T-helper 1 cell (primary cell): Measurements from ENCODE around the gene CCL1.
"Not testable (repeated sequence)": the region's sequence is repeated elsewhere in the genome, so short reads cannot be mapped to it uniquely, and the experiment has no call there.

Experiments
- DNase-seq, 5 donors: peaks; one replicate each; pipeline ENCODE4 v3.0.0-alpha.2; 2012 to 2020

CCL1 gene

GRCh38 chr17:34357398-34357797, 5.6 kb downstream of the CCL1 start:
- DNase-seq = no peak

GRCh38 chr17:34356194-34356593, 6.8 kb downstream of the CCL1 start, which contains the start of gene CCL13:
TSS of gene CCL13 (plus strand) at chr17:34356480. CDS start at chr17:34356527, 47 bp downstream.
- DNase-seq = no peak

- no peak for DNase-seq
Observed at GRCh38 chr17:34354637-34355036, 8.4 kb downstream of the CCL1 start.

DNA sequence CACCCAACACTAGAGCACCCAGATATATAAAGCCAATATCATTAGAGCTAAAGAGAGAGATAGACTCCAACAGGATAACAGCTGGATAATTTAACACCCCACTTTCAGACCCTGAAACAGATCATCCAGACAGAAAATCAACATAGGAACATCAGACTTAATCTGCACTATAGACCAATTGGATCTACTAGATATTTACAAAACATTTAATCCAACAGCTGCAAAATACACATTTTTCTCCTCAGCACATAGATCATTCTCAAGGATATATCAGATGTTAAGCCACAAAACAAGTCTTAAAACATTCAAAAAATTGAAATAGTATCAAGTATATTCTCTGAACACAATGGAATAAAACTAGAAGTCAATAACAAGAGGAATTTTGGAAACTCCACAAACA, 10.8 kb downstream of the CCL1 start:
- DNase-seq = no peak

GRCh38 chr17:34351096-34351495, 11.9 kb downstream of the CCL1 start:
- no peak for DNase-seq

- no peak for DNase-seq
Observed at GRCh38 chr17:34349751-34350150, 13.3 kb downstream of the CCL1 start.

GRCh38 chr17:34347063-34347462, 16.0 kb downstream of the CCL1 start:
- no peak for DNase-seq

GRCh38 chr17:34341916-34342315, 21.1 kb downstream of the CCL1 start:
- DNase-seq = no peak

DNA sequence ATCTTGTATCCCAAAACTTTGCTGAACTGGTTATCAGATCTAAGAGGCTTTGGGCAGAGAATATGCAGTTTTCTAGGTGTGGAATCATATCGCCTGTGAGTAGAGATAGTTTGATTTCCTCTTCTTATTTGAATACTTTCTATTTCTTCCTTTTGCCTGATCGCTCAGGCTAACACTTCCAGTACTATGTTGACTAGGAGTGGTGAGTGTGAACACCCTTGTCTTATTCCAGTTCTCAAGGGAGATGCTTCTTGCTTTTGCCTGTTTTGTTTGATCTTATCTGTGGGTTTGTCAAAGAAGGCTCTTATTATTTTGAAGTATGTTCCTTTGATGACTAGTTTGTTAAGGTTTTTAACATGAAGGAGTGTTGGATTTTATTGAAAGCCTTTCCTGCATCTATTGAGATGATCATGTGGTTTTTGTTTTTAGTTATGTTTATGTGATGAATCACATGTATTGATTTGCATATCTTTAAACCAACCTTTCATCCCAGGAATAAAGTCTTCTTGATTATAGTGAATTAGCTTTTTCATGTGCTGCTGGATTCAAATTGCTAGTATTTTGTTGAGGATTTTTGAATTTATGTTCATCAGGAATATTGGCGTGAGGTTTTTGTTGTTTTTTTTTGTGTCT, 23.8 kb downstream of the CCL1 start:
- DNase-seq = no peak

DNA sequence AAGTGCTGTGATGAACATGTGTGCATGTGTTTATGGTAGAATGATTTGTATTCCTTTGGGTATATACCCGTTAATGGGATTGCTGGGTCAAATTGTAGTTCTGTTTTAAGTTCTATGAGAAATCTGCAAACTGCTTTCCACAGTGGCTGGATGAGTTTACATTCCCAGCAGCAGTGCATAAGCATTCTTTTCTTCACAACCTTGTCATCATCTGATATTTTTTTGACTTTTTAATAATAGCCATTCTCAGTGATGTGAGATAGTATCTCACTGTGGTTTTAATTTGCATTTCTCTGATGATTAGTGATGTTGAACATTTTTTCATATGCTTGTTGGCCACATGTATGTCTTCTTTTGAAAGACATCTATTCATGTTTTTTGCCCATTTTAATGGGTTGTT, 25.3 kb downstream of the CCL1 start:
- no peak for DNase-seq

DNA sequence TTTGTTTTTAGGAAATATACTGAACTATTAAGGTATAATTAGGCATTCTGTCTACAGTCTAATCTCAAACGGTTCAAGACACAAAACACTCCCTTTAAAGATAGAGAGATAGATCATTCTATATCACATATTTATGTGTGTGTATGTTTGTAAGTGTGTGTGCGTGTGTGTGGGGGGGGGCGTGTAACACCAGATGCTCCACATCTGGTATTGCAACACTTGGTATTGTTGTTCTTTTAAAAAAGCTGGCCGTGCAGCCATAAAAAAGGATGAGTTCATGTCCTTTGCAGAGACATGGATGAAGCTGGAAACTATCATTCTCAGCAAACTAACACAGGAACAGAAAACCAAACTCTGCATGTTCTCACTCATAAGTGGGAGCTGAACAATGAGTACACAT, 35.5 kb downstream of the CCL1 start:
- DNase-seq = not testable (repeated sequence)

DNA sequence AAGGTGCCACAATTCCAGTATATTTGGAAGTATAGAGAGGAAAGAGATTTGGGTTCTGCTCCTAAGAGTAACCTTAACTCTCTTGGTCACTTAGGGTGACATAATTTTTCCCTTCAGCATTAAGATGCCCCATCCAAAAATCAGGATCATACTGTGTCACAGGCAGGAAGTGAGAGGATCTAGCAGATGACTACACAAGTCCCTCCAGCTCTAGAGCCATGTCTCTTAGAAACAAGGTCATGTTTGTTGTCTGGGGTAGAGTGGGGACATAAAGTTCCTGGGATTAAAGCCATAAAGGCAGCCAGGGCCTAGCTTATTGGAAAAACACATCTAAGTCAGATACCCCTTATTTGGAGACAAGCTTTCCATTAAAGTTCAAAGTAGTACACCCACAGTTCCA, 41.1 kb downstream of the CCL1 start:
- no peak for DNase-seq

DNA sequence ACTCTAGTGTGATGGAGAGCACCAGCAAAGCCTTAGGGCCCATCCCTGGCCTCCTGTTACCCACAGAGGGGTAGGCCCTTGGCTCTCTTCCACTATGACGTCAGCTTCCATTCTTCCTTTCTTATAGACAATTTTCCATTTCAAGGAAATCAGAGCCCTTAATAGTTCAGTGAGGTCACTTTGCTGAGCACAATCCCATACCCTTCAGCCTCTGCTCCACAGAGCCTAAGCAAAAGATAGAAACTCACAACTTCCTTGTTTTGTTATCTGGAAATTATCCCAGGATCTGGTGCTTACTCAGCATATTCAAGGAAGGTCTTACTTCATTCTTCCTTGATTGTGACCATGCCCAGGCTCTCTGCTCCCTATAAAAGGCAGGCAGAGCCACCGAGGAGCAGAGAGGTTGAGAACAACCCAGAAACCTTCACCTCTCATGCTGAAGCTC, 44.0 kb downstream of the CCL1 start, which contains the start of gene CCL8:
Gene CCL8 (plus strand): TSS at position 397 of the 445 bp plus-strand sequence. CDS start 67 bp downstream, outside the sequence.
- no peak for DNase-seq

DNA sequence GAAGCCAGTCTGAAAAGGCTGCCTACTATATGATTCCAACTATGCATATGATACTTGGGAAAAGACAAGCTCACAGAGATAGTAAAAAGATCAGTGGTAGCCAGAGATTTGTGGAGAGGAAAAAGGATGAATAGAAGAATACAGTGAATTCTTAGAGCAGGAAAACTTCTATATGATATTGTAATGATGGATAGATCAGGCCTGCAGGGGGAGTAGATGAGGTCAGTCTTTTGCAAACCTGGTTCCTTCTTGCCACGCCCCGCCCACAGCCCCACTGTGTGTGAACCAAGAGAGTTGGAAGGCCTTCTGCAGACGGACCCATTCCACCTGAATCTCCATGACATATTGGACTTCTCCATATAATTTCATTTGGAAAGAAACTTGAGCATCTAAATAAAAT, 44.6 kb downstream of the CCL1 start:
- no peak for DNase-seq

DNA sequence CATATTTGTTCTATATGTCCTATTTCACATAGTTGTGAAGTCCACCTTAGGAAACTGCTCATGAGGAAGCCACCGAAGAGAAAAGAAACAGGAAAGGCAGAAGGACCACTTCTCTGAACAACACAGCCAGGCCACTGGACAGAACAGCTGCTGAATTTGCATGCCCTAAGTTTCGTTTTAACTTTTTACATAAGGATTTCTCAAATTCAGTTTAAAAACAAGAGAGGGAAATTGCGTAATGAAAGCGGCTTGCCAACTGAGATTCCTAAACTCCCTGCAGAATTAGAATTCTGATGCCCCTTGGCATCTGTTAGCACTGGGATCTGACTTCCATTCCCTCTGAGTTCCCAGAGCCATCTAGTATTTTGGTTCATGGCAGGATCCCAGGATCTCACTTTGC, 48.8 kb downstream of the CCL1 start:
- no peak for DNase-seq

GRCh38 chr17:34313164-34313563, 49.9 kb downstream of the CCL1 start:
- no peak for DNase-seq

DNA sequence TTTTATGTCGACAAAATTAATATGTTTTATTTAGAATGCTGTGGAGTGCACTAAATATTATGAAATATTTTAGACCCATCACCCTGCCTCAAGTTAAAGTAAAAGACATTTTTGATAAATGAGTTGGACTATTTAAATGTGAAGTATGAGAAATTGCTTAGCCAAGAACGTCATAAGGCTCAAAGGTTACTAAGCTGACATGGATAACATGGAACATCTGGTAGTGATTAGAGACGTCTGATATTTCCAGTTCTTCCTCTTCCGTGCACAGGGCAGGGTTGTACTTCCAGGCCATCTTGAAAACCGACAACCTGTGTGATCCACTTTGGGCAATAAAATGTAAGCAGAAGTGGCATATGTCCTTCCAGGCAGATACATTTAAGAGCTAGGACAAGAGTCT, 51.0 kb downstream of the CCL1 start:
- DNase-seq = no peak

GRCh38 chr17:34311291-34311690, 51.7 kb downstream of the CCL1 start:
- DNase-seq = no peak
